Osteoblast (primary cell): Measurements from ENCODE around the gene PDE6A. TPM values are rescaled to one million over a fixed set of nuclear protein-coding genes. Genes with fewer than 3 reads are reported as not detected.

Experiments used
- DNase-seq: peaks from one replicate; pipeline ENCODE4 v3.0.0; 2011; ENCODE audit warnings: low spot score, mixed read lengths; ENCODE audit not compliant: insufficient read length; ENCODE audit errors: missing footprints
- H2AFZ ChIP-seq: 2 replicates; pipeline ENCODE4 v1.6.0; 2011; ENCODE audit warnings: mild to moderate bottlenecking, low read length
- H3K27ac ChIP-seq: 2 replicates; pipeline ENCODE4 v1.5.1; 2011; ENCODE audit warnings: mild to moderate bottlenecking, low read depth, low read length, moderate library complexity
- H3K27me3 ChIP-seq: 2 replicates; pipeline ENCODE4 v1.6.0; 2012; ENCODE audit warnings: mild to moderate bottlenecking, control low read depth, inconsistent platforms, low read length, moderate library complexity; ENCODE audit not compliant: insufficient read depth
- H3K36me3 ChIP-seq: 2 replicates; pipeline ENCODE4 v1.5.1; 2011; ENCODE audit warnings: mild to moderate bottlenecking, low read length, control low read depth, moderate library complexity; ENCODE audit not compliant: insufficient read depth
- H3K4me1 ChIP-seq: 2 replicates; pipeline ENCODE4 v1.5.1; 2011; ENCODE audit warnings: mild to moderate bottlenecking, low read length, control low read depth, moderate library complexity; ENCODE audit not compliant: insufficient read depth
- H3K4me2 ChIP-seq: 2 replicates; pipeline ENCODE4 v1.6.0; 2011; ENCODE audit warnings: mild to moderate bottlenecking, low read length; ENCODE audit not compliant: insufficient read depth
- H3K4me3 ChIP-seq: fragments of 200-600 bp; sonication (generic); 3 replicates; pipeline ENCODE4 v1.5.1; 2012; ENCODE audit warnings: mild to moderate bottlenecking, low read length, inconsistent platforms; ENCODE audit not compliant: insufficient read depth
- H3K79me2 ChIP-seq: 2 replicates; pipeline ENCODE4 v1.6.0; 2012; ENCODE audit warnings: mild to moderate bottlenecking, low read length, control low read depth, inconsistent platforms; ENCODE audit not compliant: insufficient read depth
- H3K9me3 ChIP-seq: 2 replicates; pipeline ENCODE4 v1.5.1; 2011; ENCODE audit warnings: low read depth, low read length, control low read depth
- H4K20me1 ChIP-seq: 2 replicates; pipeline ENCODE4 v1.6.0; 2012; ENCODE audit warnings: mild to moderate bottlenecking, low read length, control low read depth; ENCODE audit not compliant: insufficient read depth
- CTCF ChIP-seq: IDR thresholded peaks from 2 replicates; pipeline ENCODE4 v1.5.1; 2011; ENCODE audit warnings: mild to moderate bottlenecking, low read depth, low read length, moderate library complexity; ENCODE audit errors: extremely low read depth
- total RNA-seq: library from RNA; depleted of rRNA; stranded (reverse); fragments of >200 nt; gene quantifications from 2 replicates; pipeline ENCODE4 v1.2.3, GENCODE V29; 2012

The PDE6A gene
- total RNA-seq, 1 donor: under 0.01 TPM

GRCh38 chr5:149940077-149940574 is 4.5 kb downstream of the PDE6A start:
- Histone ChIP-seq H3K4me2 (no peak overlapping the region), H2AFZ (no peak overlapping the region), H3K4me3 (no peak overlapping the region), H3K4me1 (peaks cover 35% of the 10 kb centered on the region), H3K9me3 (no peaks in the 10 kb centered on the region), H3K36me3 (no peaks in the 10 kb centered on the region), H3K79me2 (no peaks in the 10 kb centered on the region), H4K20me1 (no peaks in the 10 kb centered on the region), H3K27ac (peak overlapping the region; percentile 79), H3K27me3 (no peaks in the 10 kb centered on the region)
- DNase-seq: no peak
- no peak for TF ChIP-seq CTCF

GRCh38 chr5:149939546-149939945 is 5.0 kb downstream of the PDE6A start:
- Histone ChIP-seq H3K4me3 (no peak overlapping the region), H3K36me3 (no peaks in the 10 kb centered on the region), H3K79me2 (no peaks in the 10 kb centered on the region), H4K20me1 (no peaks in the 10 kb centered on the region), H3K9me3 (no peaks in the 10 kb centered on the region), H2AFZ (no peak overlapping the region), H3K27ac (peak overlapping the region; percentile 79), H3K4me1 (peaks cover 35% of the 10 kb centered on the region), H3K4me2 (peak overlapping the region; percentile 47), H3K27me3 (no peaks in the 10 kb centered on the region)
- no peak for TF ChIP-seq CTCF
- no peak for DNase-seq

DNA sequence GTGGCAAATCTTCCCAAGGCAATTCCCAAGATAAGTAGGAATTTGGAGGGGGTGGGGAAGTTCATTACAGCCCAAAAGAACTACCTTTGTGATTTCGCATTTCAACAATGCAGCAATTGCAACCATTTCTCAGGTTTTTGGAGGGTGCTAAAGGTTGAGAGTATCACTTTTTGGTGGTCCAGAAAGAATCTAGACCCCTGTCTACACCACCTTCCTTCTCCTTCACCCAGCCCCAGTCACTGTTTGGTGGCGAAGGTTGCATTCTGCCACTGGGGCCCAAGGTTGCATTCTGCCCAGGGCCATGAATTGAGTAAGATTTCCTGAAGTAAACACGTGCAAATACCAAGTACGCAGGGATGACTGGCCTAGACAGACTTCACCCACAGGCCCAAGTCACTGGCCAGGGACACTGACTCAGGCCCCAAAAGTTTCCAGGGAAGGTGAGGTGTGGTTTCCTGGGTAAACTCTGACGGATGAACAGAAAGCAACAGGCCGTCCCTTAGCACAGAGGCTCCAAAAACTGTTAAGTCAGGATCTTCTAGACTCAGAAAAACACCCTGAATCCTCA is 5.7 kb downstream of the PDE6A start:
- TF ChIP-seq CTCF: no peak
- peak overlapping the region; percentile 13 for H2AFZ ChIP-seq
- peaks cover 35% of the 10 kb centered on the region for H3K4me1 ChIP-seq
- no peaks in the 10 kb centered on the region for H3K9me3 ChIP-seq
- H3K27me3 ChIP-seq: no peaks in the 10 kb centered on the region
- no peaks in the 10 kb centered on the region for H4K20me1 ChIP-seq
- no peaks in the 10 kb centered on the region for H3K79me2 ChIP-seq
- H3K36me3 ChIP-seq: no peaks in the 10 kb centered on the region
- H3K4me2 ChIP-seq: peak overlapping the region; percentile 47
- H3K27ac ChIP-seq: peak overlapping the region; percentile 79
- DNase-seq: peak; percentile 83
- H3K4me3 ChIP-seq: peak overlapping the region; percentile 5

DNA sequence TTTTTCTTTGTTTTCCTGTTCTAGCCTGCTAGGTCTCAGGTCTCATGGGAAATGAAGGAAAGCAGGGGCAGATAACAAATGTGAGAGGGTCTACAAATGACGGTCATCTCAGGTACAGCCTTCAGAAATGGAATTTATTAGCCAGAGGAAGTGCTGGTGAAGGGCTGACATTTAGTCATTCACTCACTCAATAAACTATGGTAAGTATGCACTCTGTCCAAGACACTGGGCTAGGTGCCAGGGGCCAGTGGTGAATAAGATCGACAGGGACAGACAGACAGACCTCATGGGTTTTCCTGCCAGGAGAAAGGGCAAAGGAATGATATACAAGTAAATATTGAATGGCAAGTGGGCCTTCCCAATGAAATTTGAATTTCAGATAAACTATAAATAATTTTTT is 6.3 kb downstream of the PDE6A start:
- H3K4me2 ChIP-seq: peak overlapping the region; percentile 30
- peak overlapping the region; percentile 79 for H3K27ac ChIP-seq

More for the DNA sequence above, 6.3 kb downstream of the PDE6A start:
- Histone ChIP-seq H2AFZ (no peak overlapping the region), H3K36me3 (no peaks in the 10 kb centered on the region), H3K4me1 (peaks cover 35% of the 10 kb centered on the region), H3K27me3 (no peaks in the 10 kb centered on the region), H3K4me3 (no peak overlapping the region), H3K79me2 (no peaks in the 10 kb centered on the region), H3K9me3 (no peaks in the 10 kb centered on the region), H4K20me1 (no peaks in the 10 kb centered on the region)
- TF ChIP-seq CTCF: no peak
- DNase-seq: no peak
